ENCODE measurements around the gene RASGRP2. TPM values are rescaled to one million over a fixed set of nuclear protein-coding genes. Genes with fewer than 3 reads are reported as not detected.

RASGRP2 gene
- total and polyA plus RNA-seq, 2 donors (not counting 3 experiments of a cell fraction or from before 2014, with no cell fraction given): 1.2 to 2.3 TPM

- BruUV-seq (replicated peaks): TSS peak; percentile 50
- peak; percentile 64 for DNase-seq (ENCODE audit: low read depth, low spot score)
- Histone ChIP-seq H3K9me1 (replicated peaks; ENCODE audit: control insufficient read depth, extremely low read depth, insufficient read depth, low read length) (no peaks in the 10 kb centered on the region), H3K9me3 (replicated peaks; ENCODE audit: control insufficient read depth, insufficient read depth, low read length) (no peaks in the 10 kb centered on the region), H3K9ac (replicated peaks; ENCODE audit: extremely low read depth, insufficient read depth, low read length) (no peak overlapping the region), H3K27ac (ENCODE audit: insufficient read depth, low read depth, low read length) (no peak overlapping the region), H3K79me2 (ENCODE audit: control insufficient read depth, insufficient read depth, low read length) (no peaks in the 10 kb centered on the region), H2AFZ (ENCODE audit: low read depth, low read length) (peak overlapping the region; percentile 85), H4K20me1 (replicated peaks; ENCODE audit: control insufficient read depth, extremely low read depth, insufficient read depth, low read length) (no peaks in the 10 kb centered on the region), H3K36me3 (ENCODE audit: control insufficient read depth in 2 of 2, extremely low read depth in 1 of 2, insufficient read depth in 2 of 2, low read length in 2 of 2) (no peaks in the 10 kb centered on the region), H3K4me2 (ENCODE audit: insufficient read depth, low read length) (peak overlapping the region; percentile 84), H3K27me3 (ENCODE audit: control insufficient read depth in 2 of 2, insufficient read depth in 2 of 2, low read length in 2 of 2) (peaks cover 27 to 32% of the 10 kb centered on the region in 2 experiments), H3K4me3 (replicated peaks in 1 of 3; ENCODE audit: insufficient read depth in 1 of 3, low read depth in 1 of 3, low read length in 3 of 3) (peak overlapping the region; percentile 15 to 49 (median 32)), H3K4me1 (ENCODE audit: control insufficient read depth, extremely low read depth, insufficient read depth, low read length) (peaks cover 13% of the 10 kb centered on the region)
- POLR2A ChIA-PET: no interaction called here
- dilution Hi-C loops (cut with MboI; ENCODE audit: extremely low pct_ligation_motif_present, low sequenced_read_pairs): no loop called here
- intact Hi-C loops (cut with micrococcal nuclease): no loop called here
- FAIRE-seq: peak; percentile 65
- TF ChIP-seq POLR2AphosphoS5 (IDR thresholded peaks at IDR 0.05; ENCODE audit: insufficient read depth, low read depth, low read length) (peak; percentile 28), EZH2 (IDR thresholded peaks at IDR 0.05; ENCODE audit: borderline replicate concordance, low read depth, low read length, severe bottlenecking) (peak; percentile 64), CTCF (IDR thresholded peaks at IDR 0.05; ENCODE audit: extremely low read depth in 1 of 2, insufficient read depth in 1 of 2, low read depth in 1 of 2, low read length in 2 of 2) (no peak)
- CTCF ChIA-PET: interaction anchor here (1.3 kb wide), 1 partner anchor 23 kb away, joined by 3 read pairs; the partner anchor contains the start of gene NRXN2
Measured at GRCh38 chr11:64745521-64746328, 1.8 kb upstream of the RASGRP2 start.

GRCh38 chr11:64745189-64745520 is 1.2 kb upstream of the RASGRP2 start:
- no peaks in the 10 kb centered on the region for H3K79me2 ChIP-seq (ENCODE audit: control insufficient read depth, insufficient read depth, low read length)
- no TSS peak for BruUV-seq (replicated peaks)
- peak overlapping the region; percentile 84 for H3K4me2 ChIP-seq (ENCODE audit: insufficient read depth, low read length)
- no peaks in the 10 kb centered on the region for H4K20me1 ChIP-seq (replicated peaks; ENCODE audit: control insufficient read depth, extremely low read depth, insufficient read depth, low read length)
- ChIA-PET POLR2A (no interaction called here), CTCF (interaction anchor here (1.3 kb wide), 1 partner anchor 22 kb away, joined by 3 read pairs; the partner anchor contains the start of gene NRXN2)
- peak overlapping the region; percentile 15 to 49 (median 32) for H3K4me3 ChIP-seq (replicated peaks in 1 of 3; ENCODE audit: insufficient read depth in 1 of 3, low read depth in 1 of 3, low read length in 3 of 3)
- FAIRE-seq: no peak
- no peaks in the 10 kb centered on the region for H3K36me3 ChIP-seq (ENCODE audit: control insufficient read depth in 2 of 2, extremely low read depth in 1 of 2, insufficient read depth in 2 of 2, low read length in 2 of 2)
- H3K27ac ChIP-seq (ENCODE audit: insufficient read depth, low read depth, low read length): no peak overlapping the region
- H3K27me3 ChIP-seq (ENCODE audit: control insufficient read depth in 2 of 2, insufficient read depth in 2 of 2, low read length in 2 of 2): peaks cover 27 to 32% of the 10 kb centered on the region in 2 experiments
- H3K9me1 ChIP-seq (replicated peaks; ENCODE audit: control insufficient read depth, extremely low read depth, insufficient read depth, low read length): no peaks in the 10 kb centered on the region
- peak; percentile 32 for DNase-seq (ENCODE audit: low read depth, low spot score)
- dilution Hi-C loops (cut with MboI; ENCODE audit: extremely low pct_ligation_motif_present, low sequenced_read_pairs) (no loop called here), intact Hi-C loops (cut with micrococcal nuclease) (no loop called here)
- H3K9me3 ChIP-seq (replicated peaks; ENCODE audit: control insufficient read depth, insufficient read depth, low read length): no peaks in the 10 kb centered on the region
- peak; percentile 62 for TF ChIP-seq EZH2 (IDR thresholded peaks at IDR 0.05; ENCODE audit: borderline replicate concordance, low read depth, low read length, severe bottlenecking)
- no peak for TF ChIP-seq MAX (IDR thresholded peaks at IDR 0.05; ENCODE audit: insufficient read depth, insufficient read length)
- H2AFZ ChIP-seq (ENCODE audit: low read depth, low read length): peak overlapping the region; percentile 85
- H3K9ac ChIP-seq (replicated peaks; ENCODE audit: extremely low read depth, insufficient read depth, low read length): no peak overlapping the region
- H3K4me1 ChIP-seq (ENCODE audit: control insufficient read depth, extremely low read depth, insufficient read depth, low read length): peaks cover 13% of the 10 kb centered on the region
